T1000 (cell line): ENCODE measurements around the gene CHN2.

Source experiments
- DNase-seq: peaks from one replicate; lab custom pipeline; 2025; ENCODE audit warnings: mixed read lengths; lab: John Stamatoyannopoulos, UW

The CHN2 gene

GRCh38 chr7:29360633-29361625, 166.4 kb downstream of the CHN2 start:
- DNase-seq: no peak

- DNase-seq: no peak
Measured at GRCh38 chr7:29362380-29362779, 167.8 kb downstream of the CHN2 start.

- DNase-seq: no peak
Measured at GRCh38 chr7:29363636-29364425, 169.3 kb downstream of the CHN2 start.

- DNase-seq: no peak
Measured at GRCh38 chr7:29364661-29365060, 170.1 kb downstream of the CHN2 start.

GRCh38 chr7:29365423-29365822, 170.8 kb downstream of the CHN2 start:
- DNase-seq: no peak

- DNase-seq: no peak
Measured at GRCh38 chr7:29367784-29368183, 173.2 kb downstream of the CHN2 start.

GRCh38 chr7:29369909-29370488, 175.4 kb downstream of the CHN2 start:
- no peak for DNase-seq

GRCh38 chr7:29370531-29371314, 176.1 kb downstream of the CHN2 start:
- no peak for DNase-seq

- no peak for DNase-seq
Measured at GRCh38 chr7:29371472-29371871, 176.9 kb downstream of the CHN2 start.

- no peak for DNase-seq
Measured at GRCh38 chr7:29372351-29373090, 177.9 kb downstream of the CHN2 start.

- DNase-seq: peak; percentile 18
Measured at GRCh38 chr7:29375641-29376562, 181.3 kb downstream of the CHN2 start.

GRCh38 chr7:29377718-29378117, 183.1 kb downstream of the CHN2 start:
- no peak for DNase-seq

- DNase-seq: no peak
Measured at GRCh38 chr7:29379551-29379950, 185.0 kb downstream of the CHN2 start.

- DNase-seq: no peak
Measured at GRCh38 chr7:29381206-29382094, 186.9 kb downstream of the CHN2 start.

- DNase-seq: no peak
Measured at GRCh38 chr7:29384277-29384676, 189.7 kb downstream of the CHN2 start.

GRCh38 chr7:29385214-29385814, 190.7 kb downstream of the CHN2 start:
- DNase-seq: no peak

GRCh38 chr7:29386196-29386765, 191.7 kb downstream of the CHN2 start:
- DNase-seq: no peak

- no peak for DNase-seq
Measured at GRCh38 chr7:29391262-29391661, 196.7 kb downstream of the CHN2 start.
